Stimulated activated CD8-positive, alpha-beta memory T cell treated with anti-CD3 and anti-CD28 coated beads, Interleukin-4, amount 100 ng/mL, for 4 hours (primary cell): ENCODE measurements around the gene CCDC50.

Source experiments
- DNase-seq, 2 donors: peaks; one replicate each; pipeline ENCODE4 v3.0.0-alpha.2; 2020; ENCODE audit warnings: low read depth in 2 of 2, low spot score in 1 of 2

Gene CCDC50

DNA sequence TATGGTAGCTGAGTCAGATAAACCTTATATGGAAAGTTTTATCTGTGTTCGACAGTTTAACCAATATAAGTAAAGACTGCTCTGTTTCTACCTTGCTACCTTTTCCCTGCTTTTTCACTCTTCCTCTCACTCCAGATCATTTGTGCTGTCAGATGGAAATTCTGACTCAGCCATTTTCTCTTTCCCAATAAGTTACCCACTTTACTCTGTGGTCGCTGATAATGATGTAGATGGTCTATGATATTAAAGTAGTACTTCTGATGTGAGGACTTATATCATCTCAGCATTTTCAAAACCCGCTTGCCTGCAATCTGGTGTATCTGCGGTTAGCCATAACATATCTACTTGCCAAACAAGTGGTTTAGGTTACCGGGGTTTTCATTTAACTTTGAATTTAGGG is 16.1 kb downstream of the CCDC50 start:
- DNase-seq: no peak

DNA sequence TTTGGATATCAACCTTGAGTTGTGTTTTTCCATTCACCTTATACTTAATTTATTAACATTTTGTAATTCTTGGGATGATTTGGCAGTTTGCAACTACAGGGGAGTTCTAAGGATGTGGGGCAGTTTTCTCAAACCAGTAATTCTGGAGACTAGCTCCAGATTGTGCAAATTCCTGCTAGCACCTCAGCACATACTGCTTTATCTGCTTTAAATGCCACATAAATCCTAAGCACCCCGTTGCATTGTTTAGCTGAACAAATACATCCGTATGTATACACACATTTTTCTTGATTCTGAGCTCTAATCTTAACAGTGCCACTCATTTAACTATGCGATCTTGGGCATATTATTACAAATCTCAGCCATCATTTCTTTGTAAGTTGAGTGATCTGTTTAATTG is 18.0 kb downstream of the CCDC50 start:
- DNase-seq: no peak

- DNase-seq: no peak
Observed at GRCh38 chr3:191348098-191348497, 18.9 kb downstream of the CCDC50 start.

- DNase-seq: no peak
Observed at GRCh38 chr3:191350396-191351090, 21.3 kb downstream of the CCDC50 start.

DNA sequence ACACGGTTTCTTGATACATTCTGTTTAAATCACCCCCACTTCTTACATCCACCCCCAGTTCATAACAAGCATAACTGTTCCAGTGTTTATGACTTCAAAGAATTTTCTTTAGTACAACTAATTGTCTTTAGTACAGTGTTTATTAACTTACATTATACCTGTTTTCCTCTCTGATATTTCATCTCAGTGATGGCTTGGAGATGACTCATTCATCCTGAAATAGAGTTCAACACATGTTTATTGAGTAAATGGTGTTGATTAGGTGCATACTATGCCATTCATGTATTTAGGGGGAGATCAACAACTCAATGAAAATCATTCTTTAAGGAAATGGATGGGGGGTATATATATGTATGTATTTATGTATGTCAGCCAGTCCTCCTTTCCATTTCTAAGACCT is 22.8 kb downstream of the CCDC50 start:
- DNase-seq: no peak

DNA sequence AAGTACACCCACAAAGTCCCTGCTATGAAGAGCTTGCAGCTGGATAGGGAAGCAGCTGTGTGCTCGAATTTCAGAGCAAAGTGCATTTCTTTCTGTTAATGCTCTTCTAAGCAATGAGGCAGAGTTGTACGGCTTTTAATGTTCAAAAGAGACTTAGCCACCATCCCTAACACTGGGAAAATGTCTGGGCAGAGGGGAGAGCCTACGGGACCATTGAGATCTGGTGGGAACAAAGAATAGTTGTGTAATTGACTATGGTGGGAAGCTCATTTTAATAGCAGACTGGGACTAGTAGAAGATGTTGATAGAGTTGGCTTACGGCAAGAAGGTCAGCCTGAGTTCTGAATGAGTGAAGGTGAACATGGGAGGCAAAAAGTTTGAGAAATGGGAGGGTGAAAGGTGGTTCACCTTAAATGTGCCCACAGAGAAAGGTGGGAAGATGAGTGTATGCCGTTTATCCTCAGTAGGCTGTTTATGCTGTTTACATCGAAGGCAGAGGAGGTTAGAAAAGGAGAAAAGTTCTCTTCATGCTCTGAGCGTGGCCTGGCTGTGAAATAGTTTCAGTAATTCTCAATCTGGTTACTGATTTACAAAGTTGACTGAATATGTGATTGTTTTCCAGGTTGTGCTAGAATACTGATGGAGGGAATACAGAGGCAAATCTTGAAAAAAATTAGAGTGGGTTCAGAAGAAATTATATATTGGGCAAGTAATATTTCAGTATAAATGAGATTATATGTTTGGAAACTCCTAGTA is 24.0 kb downstream of the CCDC50 start:
- DNase-seq: no peak

DNA sequence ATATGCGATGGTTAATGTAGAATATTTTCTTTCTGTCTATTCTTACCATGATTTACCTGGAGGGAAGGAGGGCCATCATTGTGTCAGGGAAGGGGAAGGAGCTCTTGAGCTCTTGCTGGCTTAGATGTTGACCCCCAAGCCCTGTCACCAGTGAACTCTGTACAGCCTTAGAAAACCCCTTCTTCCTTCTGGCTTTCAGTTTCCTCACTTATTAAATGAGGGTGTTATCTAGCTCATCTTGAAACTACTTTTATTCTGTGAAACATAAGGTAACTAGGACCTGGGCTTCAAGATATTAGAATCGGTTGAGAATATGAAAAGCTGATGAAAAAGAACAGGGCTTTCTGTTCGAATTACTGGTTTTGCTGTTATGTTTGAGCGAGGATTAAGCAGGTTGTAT is 26.2 kb downstream of the CCDC50 start:
- no peak for DNase-seq

- no peak for DNase-seq
Observed at GRCh38 chr3:191356631-191357439, 27.6 kb downstream of the CCDC50 start.

DNA sequence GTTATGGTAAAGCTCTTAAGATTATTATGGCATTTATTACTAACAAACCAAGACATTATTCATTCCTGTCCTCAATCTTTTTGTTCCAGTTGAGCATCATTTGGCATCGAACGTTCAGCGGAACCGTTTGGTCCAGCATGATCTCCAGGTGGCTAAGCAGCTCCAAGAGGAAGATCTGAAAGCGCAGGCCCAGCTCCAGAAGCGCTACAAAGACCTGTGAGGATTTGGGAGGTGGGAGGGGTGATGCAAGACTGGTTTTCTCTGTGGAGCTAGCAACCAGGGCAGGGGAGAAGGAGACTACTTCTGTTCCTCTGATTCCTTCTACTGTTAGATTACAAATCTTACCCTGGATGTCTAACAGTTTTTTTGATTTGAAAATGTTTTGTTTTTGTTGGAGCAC is 28.7 kb downstream of the CCDC50 start:
- DNase-seq: no peak

- DNase-seq: no peak
Observed at GRCh38 chr3:191358929-191359328, 29.7 kb downstream of the CCDC50 start.

GRCh38 chr3:191360620-191361019 is 31.4 kb downstream of the CCDC50 start:
- no peak for DNase-seq

- no peak for DNase-seq
Observed at GRCh38 chr3:191361456-191361855, 32.3 kb downstream of the CCDC50 start.

DNA sequence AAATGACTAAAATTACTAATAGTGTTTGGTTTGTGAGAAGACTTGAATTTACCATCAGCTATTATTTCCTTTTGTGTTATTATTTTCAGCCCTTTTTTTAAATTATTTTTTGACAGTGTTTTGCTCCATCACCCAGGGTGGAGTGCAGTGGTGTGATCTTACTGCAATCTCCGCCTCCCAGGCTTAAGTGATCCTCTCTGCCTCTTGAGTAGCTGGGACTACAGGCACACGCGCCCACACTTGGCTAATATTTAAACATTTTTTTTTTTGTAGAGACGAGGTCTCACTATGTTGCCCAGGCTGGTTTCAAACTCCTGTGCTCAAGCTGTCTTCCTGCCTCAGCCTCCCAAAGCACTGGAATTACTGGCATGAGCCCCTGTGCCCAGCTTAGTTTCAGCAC is 32.8 kb downstream of the CCDC50 start:
- DNase-seq: no peak

- DNase-seq: no peak
Observed at GRCh38 chr3:191362524-191363090, 33.4 kb downstream of the CCDC50 start.

GRCh38 chr3:191363221-191363620 is 34.0 kb downstream of the CCDC50 start:
- no peak for DNase-seq

DNA sequence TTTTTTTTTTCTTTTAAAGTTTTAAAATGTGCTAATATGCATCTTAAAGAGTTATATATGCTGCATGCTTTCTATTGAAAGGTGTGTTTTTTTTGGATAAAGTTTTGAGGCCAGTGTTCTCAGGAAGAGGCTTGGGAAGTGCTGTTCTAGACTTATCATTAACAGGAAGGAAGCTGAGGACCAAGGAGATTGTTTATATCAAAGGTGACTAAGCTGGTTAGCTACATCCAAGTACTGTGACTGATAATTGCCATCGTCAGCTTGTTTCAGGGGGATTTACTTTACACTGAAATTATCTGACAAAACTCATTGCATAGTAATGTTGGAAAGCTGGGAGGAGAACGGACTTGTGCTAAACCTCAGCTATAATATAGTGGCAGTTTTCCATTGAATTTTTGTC is 37.5 kb downstream of the CCDC50 start:
- DNase-seq: no peak

GRCh38 chr3:191368755-191369615 is 39.8 kb downstream of the CCDC50 start:
- DNase-seq: no peak

DNA sequence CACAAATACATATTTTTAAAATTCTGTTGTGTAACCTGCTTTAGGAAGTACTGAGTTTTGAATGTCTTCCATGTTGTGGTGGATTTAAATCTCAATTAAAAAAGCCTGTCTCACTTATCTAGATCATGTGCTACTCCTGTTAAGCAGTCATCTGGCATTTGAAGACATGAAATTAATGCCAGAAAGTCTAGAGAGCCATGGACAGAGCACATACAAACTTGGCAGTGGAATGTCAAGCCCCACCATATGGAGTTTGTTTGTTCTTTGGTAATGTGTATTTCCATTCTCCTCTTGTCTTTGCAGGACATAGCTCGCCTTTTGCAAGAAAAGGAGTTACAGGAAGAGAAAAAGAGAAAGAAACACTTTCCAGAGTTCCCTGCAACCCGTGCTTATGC is 40.4 kb downstream of the CCDC50 start:
- no peak for DNase-seq

DNA sequence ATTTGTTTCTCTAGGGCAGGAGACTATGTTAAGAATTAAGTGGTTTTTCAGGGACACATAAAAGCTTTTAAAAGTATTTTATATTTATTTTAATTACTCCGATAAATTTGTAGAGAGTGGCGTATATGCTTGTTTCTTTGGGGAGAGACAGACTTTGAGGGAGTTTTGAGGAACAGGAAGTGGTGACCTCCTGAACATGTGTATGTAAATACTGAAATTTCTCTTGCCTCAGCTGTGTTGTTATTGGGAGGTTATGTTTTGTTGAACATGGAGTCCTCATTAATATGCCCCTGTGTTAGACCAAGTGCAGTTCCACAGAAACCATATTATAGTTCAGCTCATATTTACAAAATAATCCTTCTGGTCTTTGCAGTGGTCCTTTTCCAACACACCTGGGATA is 42.9 kb downstream of the CCDC50 start:
- DNase-seq: no peak

- no peak for DNase-seq
Observed at GRCh38 chr3:191373327-191373726, 44.1 kb downstream of the CCDC50 start.
